Measurements from ENCODE around the gene BCAS4. TPM values are rescaled to one million over a fixed set of nuclear protein-coding genes. Genes with fewer than 3 reads are reported as not detected.
"Not testable (repeated sequence)": the region's sequence is repeated elsewhere in the genome, so short reads cannot be mapped to it uniquely, and the experiment has no call there.

BCAS4 gene
- total RNA-seq, 3 donors from 2014 or later (not counting 1 experiment from before 2014, with no cell fraction given) = 7.7 to 13.5 (median 10.5) TPM

- WGBS (ENCODE audit: insufficient coverage) = 97% methylated on average over 14 of the region's 14 CpGs
- peaks cover 5 to 15% of the 10 kb centered on the region in 2 donors for H3K4me1 Mint-ChIP-seq
- no peak overlapping the region for H3K4me3 ChIP-seq (ENCODE audit: low read length)
- no peaks in the 10 kb centered on the region for H3K27me3 ChIP-seq (ENCODE audit: control insufficient read depth, insufficient read depth, low read length)
- H3K36me3 ChIP-seq (ENCODE audit: control insufficient read depth, insufficient read depth, low read length) = no peaks in the 10 kb centered on the region
- H3K27me3 Mint-ChIP-seq (ENCODE audit: low read depth in 2 of 2) = no peaks in the 10 kb centered on the region
- H3K27ac Mint-ChIP-seq = no peak overlapping the region
- H3K4me3 Mint-ChIP-seq = peak overlapping the region; percentile 65
- intact Hi-C loops (cut with micrococcal nuclease) = no loop called here
- TF ChIP-seq CTCF (IDR thresholded peaks at IDR 0.05) = no peak
- H3K9me3 ChIP-seq (ENCODE audit: control insufficient read depth, insufficient read depth, low read length) = no peaks in the 10 kb centered on the region
- no peaks in the 10 kb centered on the region for H3K36me3 Mint-ChIP-seq
- ATAC-seq (no peak), DNase-seq (no peak)
- no peaks in the 10 kb centered on the region for H3K9me3 Mint-ChIP-seq
- H3K4me1 ChIP-seq (ENCODE audit: control insufficient read depth, insufficient read depth, low read length) = peaks cover 29% of the 10 kb centered on the region
- no peak overlapping the region for H3K27ac ChIP-seq (ENCODE audit: low read length)
These were observed 1.9 kb upstream of the BCAS4 start for GRCh38 chr20:50792708-50793574.

- not testable (repeated sequence) for H3K27ac Mint-ChIP-seq; H3K27me3 ChIP-seq (ENCODE audit: control insufficient read depth, insufficient read depth, low read length); H3K27ac ChIP-seq (ENCODE audit: low read length); H3K27me3 Mint-ChIP-seq (ENCODE audit: low read depth in 2 of 2); ATAC-seq; H3K36me3 Mint-ChIP-seq; H3K4me3 ChIP-seq (ENCODE audit: low read length); H3K36me3 ChIP-seq (ENCODE audit: control insufficient read depth, insufficient read depth, low read length); H3K9me3 ChIP-seq (ENCODE audit: control insufficient read depth, insufficient read depth, low read length); H3K9me3 Mint-ChIP-seq
- peak in 1 of 2 donors; percentile 70 for DNase-seq
- 64% methylated on average over 10 of the region's 13 CpGs for WGBS (ENCODE audit: insufficient coverage)
- TF ChIP-seq CTCF (IDR thresholded peaks at IDR 0.05) = peak; percentile 62
- intact Hi-C loops (cut with micrococcal nuclease) = loop anchor here (1.0 to 2.0 kb wide), 2 partner anchors 136 to 165 kb away; partner anchors contain the start of genes DPM1 and MOCS3
- peak overlapping the region; percentile 17 for H3K4me3 Mint-ChIP-seq
- peaks cover 29% of the 10 kb centered on the region for H3K4me1 ChIP-seq (ENCODE audit: control insufficient read depth, insufficient read depth, low read length)
- peaks cover 5 to 15% of the 10 kb centered on the region in 2 donors for H3K4me1 Mint-ChIP-seq
These were observed 1.3 kb upstream of the BCAS4 start for GRCh38 chr20:50793575-50794016.

GRCh38 chr20:50794181-50794845, 548 bp upstream of the BCAS4 start:
- DNase-seq (no peak), ATAC-seq (peak; percentile 6 to 16 (median 13))
- no peak overlapping the region for H3K27ac Mint-ChIP-seq
- no peaks in the 10 kb centered on the region for H3K9me3 Mint-ChIP-seq
- peak overlapping the region; percentile 74 for H3K4me3 Mint-ChIP-seq
- 4% methylated on average over 35 of the region's 35 CpGs for WGBS (ENCODE audit: insufficient coverage)
- no peak for TF ChIP-seq CTCF (IDR thresholded peaks at IDR 0.05)
- no peaks in the 10 kb centered on the region for H3K27me3 Mint-ChIP-seq (ENCODE audit: low read depth in 2 of 2)
- no peaks in the 10 kb centered on the region for H3K9me3 ChIP-seq (ENCODE audit: control insufficient read depth, insufficient read depth, low read length)
- peak overlapping the region; percentile 40 for H3K4me3 ChIP-seq (ENCODE audit: low read length)
- peaks cover 29% of the 10 kb centered on the region for H3K4me1 ChIP-seq (ENCODE audit: control insufficient read depth, insufficient read depth, low read length)
- H3K4me1 Mint-ChIP-seq = peaks cover 5 to 15% of the 10 kb centered on the region in 2 donors
- H3K36me3 ChIP-seq (ENCODE audit: control insufficient read depth, insufficient read depth, low read length) = no peaks in the 10 kb centered on the region
- peak overlapping the region; percentile 49 for H3K27ac ChIP-seq (ENCODE audit: low read length)
- H3K27me3 ChIP-seq (ENCODE audit: control insufficient read depth, insufficient read depth, low read length) = no peaks in the 10 kb centered on the region
- intact Hi-C loops (cut with micrococcal nuclease) = loop anchor here (1.0 to 2.0 kb wide), 2 partner anchors 135 to 164 kb away; partner anchors contain the start of genes DPM1 and MOCS3
- no peaks in the 10 kb centered on the region for H3K36me3 Mint-ChIP-seq

Data from natural killer cell (primary cell).